Measurements from ENCODE around the gene UNC13D.
"Not testable (repeated sequence)": the region's sequence is repeated elsewhere in the genome, so short reads cannot be mapped to it uniquely, and the experiment has no call there.

UNC13D gene

DNA sequence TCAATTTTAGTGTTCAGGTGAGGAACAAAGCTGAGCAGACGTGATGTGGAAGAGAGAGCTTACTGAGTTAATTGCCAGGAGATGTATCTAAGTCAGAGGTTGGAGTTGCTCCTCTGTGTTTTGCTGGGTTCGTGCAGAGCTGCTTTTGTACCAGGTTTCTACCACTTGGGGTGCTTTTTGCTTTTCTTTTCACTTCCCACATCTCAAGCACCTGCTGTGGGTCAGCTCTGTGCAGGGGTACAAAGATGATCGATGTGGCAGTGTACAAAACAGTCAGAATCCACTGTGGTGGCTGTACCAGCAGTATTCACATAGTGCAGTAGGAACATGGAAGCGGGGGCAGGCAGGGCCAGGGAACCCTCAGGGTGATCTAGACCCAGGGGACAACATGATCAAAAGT, 44.8 kb downstream of the UNC13D start:
- DNase-seq (ENCODE audit: low spot score): no peak

GRCh38 chr17:75795820-75796607, 48.2 kb downstream of the UNC13D start:
- no peak for DNase-seq (ENCODE audit: low spot score)

- no peak for DNase-seq (ENCODE audit: low spot score)
Observed at GRCh38 chr17:75793460-75793859, 50.7 kb downstream of the UNC13D start.

- DNase-seq (ENCODE audit: low spot score): no peak
Observed at GRCh38 chr17:75791254-75791653, 53.0 kb downstream of the UNC13D start.

- DNase-seq (ENCODE audit: low spot score): peak; percentile 97
Observed at GRCh38 chr17:75785016-75785890, 59.0 kb downstream of the UNC13D start.

DNA sequence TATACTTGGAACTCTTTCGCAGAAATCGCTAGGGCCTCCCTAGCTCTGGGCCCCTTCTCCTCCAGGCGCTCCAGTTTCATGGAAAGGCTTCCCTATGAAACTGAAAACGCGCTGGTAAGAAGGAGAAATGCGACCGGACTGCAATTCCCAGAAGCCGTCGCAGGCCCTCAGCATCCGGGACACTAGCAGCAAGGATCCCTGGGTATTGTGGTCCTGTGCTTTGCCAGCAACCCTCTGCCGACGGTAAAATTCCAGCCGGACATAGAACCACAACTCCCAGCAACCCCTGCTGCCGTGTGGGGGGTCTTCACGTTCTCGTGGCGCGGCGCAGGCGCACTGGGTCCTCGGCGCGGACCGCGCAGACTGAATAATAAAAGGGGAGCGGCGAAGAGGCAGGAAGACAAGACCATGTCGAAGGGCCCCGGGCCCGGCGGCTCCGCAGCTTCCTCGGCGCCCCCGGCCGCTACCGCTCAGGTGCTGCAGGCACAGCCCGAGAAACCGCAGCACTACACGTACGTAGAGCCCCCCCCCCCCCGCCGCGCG, 59.7 kb downstream of the UNC13D start, which contains the start of gene UNK:
TSS of gene UNK (plus strand) at position 334 of the 543 bp plus-strand sequence. CDS start at position 409, 75 bp downstream.
- DNase-seq (ENCODE audit: low spot score): peak; percentile 98

GRCh38 chr17:75783803-75784472, 60.3 kb downstream of the UNC13D start:
- no peak for DNase-seq (ENCODE audit: low spot score)

DNA sequence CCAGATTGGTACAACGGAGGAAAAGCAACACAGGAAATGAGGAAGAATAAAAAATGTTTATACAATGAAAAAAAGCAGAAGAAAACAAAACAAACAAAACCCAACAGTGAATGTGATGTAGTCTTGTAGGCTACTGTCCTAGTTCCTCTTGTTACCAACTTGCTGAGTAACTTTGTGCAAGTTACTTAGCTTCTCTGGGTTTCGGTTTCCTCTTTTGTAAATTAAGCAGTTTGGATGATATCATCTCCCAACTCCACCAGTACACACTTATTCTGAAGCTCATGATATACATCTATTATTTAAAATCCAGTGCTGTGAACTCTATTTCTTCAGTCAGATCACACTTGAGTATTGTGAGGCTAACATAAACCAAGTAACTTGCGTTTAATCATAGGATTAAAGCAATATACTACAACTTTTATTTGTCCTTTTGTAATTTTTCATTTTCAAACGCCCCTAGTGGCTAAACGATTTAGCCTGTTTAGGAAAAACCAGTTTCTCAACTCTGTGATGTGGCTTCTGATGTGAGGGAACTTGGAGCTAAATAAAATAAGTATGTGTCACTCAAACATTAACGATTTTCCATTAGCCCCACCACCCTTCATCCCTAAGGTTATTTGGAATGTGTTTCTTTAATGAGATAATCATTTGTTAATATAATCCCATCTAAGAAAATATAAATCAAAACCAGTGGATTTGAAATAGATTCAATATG, 61.0 kb downstream of the UNC13D start:
- no peak for DNase-seq (ENCODE audit: low spot score)

DNA sequence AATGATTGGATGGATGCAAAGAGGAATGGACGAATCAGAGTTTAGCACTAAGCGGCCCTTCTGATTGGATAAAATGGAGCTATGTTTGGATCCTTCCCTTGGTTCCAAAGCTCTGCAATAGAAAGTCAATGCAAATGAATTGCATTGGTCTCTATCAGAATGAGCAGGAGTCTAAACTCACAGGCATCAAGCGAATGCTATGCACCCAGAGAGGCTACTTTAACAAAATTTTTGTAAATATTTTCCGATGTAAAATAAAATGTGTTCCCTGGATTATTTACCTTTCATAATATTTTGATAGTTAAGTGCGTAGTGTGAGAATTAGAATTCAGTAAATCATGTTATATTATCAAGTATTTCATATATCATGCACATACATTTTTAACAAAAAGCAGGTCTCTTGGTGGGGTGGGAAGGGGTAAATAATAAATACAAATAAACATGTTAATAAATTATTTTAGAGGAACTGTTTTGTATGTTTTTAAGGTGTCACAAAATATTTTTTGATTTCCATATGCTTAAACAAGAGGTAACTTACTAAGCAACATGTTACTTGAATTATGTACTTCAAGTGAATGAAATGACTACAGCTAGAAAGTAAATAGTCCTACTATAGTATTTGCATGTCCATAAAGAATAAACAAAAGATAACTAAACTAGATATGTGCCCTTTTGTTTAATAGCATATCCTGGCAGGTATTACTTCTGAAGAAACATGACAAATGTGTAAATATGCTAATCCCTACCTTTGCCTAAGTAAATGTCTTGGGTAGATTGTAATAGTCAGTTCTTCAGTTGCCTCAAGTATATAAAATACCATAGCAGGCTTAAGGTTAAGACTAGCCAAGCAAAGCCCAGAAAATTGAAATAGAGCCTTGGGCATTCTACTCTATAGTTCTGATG, 64.0 kb downstream of the UNC13D start:
- no peak for DNase-seq (ENCODE audit: low spot score)

GRCh38 chr17:75779250-75779986, 64.8 kb downstream of the UNC13D start:
- peak; percentile 98 for DNase-seq (ENCODE audit: low spot score)

- DNase-seq (ENCODE audit: low spot score): no peak
Observed at GRCh38 chr17:75778861-75779249, 65.3 kb downstream of the UNC13D start.

DNA sequence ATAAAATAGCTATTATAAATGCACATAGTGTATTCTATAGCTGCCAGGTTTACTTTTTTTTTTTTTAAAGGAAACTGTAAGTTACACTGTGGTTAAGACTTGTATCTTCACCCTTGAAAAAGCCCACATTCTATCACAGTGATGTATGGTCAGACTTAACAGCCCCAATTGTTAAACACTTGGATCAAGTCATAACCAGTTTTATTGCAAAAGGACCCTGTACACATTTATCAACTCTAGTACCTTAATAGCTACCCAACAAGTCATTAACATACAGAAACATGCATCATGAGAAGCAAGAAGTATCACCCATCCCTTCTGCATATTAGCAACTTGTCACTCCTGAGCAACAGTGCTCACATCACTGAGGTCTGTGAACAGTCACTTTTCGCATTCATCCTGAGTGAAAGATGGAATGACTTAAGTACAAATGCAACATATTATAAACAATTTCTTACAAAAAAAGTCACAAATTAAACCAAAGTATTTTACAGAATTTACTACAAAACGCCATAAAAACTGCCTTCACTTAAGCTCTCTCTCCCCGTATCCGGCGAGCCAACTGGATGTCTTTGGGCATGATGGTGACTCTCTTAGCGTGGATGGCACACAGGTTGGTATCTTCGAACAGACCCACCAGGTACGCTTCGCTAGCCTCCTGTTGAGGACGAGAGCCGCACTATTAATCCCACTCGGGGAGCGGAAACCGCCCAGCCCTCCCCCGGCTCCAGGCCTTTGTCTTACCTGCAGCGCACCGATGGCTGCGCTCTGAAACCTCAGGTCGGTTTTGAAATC, 65.9 kb downstream of the UNC13D start:
- DNase-seq (ENCODE audit: low spot score): not testable (repeated sequence)

DNA sequence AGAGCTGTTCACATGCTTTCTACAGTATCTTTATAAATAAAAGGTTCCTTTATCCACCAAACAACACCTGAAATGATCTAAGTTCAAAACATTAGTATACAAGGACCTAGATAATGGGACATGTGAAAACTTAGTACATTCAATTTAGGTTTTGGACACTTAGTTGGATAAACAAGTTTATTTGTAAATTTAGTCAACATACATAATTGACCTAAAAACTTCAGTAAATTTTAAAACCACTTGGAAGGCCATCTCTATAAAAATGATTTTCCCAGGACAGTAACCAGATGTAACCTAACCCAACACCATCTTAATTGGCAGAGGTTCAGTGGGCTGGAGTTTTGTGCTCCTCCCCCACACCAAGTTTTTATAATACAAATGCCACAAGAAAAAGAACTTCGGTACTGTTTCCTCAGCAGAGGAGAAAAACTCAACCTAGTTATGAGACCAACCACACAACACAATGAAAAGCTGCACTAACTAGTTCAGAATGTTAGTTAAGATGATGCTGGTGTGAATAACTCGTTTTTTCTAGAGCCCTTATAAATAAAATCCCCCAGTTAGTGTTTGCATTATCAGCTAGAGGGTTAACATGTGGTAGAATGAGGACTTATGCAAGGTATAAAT, 66.8 kb downstream of the UNC13D start:
- DNase-seq (ENCODE audit: low spot score): no peak
